ENCODE results near the gene BCL2L1.

DNA sequence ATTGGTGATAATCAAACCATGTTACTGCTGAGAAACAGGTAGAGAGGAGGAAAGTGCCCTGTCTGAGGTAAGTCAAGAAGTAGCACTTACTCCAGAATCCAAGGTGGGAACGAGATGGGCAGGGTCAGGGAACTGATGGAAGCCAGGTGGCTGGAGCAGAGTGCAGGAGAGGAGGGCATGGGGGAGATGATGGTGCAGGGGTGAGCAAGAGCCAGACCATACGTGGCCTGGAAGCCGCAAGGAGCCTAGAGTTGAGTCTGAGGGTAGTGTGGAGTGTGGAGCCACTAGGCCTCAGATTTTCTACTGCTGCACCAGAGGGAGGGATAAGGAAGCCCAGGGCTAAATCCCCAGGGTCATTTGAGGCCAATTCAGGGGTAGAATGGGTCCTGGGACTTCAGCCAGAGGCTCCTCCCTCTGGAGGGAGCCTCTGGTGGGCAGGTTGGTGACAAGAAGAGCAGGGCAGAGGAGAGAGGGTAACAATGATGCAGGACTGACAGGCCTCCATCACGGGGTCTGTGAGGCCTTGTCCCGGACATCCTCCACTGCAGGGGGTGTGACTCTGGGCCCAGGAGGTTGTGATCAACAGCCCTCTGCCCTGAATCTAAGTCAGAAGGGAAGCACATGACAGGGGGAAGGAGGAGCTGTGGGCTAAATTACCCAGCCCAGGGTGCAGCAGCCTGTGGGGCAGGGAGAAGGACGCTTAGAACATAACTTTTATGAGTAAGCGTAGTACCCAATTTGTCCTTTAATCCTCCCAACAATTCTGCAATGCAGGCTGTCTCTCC, 56.2 kb downstream of the BCL2L1 start:
- TF ChIP-seq, protein P1, sequence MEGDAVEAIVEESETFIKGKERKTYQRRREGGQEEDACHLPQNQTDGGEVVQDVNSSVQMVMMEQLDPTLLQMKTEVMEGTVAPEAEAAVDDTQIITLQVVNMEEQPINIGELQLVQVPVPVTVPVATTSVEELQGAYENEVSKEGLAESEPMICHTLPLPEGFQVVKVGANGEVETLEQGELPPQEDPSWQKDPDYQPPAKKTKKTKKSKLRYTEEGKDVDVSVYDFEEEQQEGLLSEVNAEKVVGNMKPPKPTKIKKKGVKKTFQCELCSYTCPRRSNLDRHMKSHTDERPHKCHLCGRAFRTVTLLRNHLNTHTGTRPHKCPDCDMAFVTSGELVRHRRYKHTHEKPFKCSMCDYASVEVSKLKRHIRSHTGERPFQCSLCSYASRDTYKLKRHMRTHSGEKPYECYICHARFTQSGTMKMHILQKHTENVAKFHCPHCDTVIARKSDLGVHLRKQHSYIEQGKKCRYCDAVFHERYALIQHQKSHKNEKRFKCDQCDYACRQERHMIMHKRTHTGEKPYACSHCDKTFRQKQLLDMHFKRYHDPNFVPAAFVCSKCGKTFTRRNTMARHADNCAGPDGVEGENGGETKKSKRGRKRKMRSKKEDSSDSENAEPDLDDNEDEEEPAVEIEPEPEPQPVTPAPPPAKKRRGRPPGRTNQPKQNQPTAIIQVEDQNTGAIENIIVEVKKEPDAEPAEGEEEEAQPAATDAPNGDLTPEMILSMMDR (IDR thresholded peaks at IDR 0.05): no peak
- TF ChIP-seq POLR2A (IDR thresholded peaks at IDR 0.05) (peak in 1 of 2 donors; percentile 17), EP300 (IDR thresholded peaks at IDR 0.05) (peak; percentile 76 to 81)

Data from tibial nerve (tissue), 4 donors.